ENCODE results near the gene PLA2G4A. TPM values are rescaled to one million over a fixed set of nuclear protein-coding genes. Genes with fewer than 3 reads are reported as not detected.

PLA2G4A gene
- total and polyA plus RNA-seq, 9 donors: 1.7 to 19.0 (median 9.0) TPM

DNA sequence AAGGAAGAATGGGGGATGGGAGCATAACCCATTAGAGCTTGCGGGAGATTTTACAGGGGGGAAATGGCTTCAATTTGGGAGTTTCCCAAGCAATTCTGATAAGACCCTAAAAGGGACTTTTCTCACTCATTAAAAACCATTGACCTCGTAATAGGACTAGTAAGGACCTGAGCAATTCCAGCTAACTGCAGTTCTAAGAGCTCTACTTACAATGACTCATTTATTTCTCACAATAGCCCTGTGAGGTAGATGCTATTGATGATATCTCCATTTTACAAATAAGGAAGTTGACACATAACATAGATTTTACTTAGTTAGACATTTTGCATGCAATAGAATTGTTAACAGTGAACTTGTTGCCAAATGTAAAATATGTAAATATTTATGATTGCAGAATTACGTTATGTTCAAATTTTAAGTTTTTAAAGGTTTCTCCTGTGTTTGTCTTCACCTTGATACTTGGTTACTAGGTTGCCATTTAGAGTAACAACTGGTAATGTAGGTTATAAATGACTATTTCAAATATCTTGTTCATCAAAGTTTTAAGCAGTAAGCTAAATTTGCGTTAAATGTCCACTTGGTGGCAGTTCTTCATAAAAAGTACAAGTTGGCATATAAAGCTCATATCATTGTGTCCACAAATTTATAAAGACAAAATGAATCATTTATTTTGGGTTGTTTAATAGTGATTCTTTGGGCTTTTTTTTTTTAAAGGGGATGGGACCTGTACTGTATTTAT, 182.0 kb downstream of the PLA2G4A start:
- Histone ChIP-seq H3K9me3 (no peaks in the 10 kb centered on the region), H3K36me3 (no peaks in the 10 kb centered on the region), H3K4me1 (ENCODE audit: insufficient read depth) (no peaks in the 10 kb centered on the region), H3K4me3 (no peak overlapping the region), H3K27me3 (no peaks in the 10 kb centered on the region), H3K27ac (no peak overlapping the region)
- WGBS, 3 donors: 53 to 70% (median 54%) methylated on average over 4 of the region's 4 CpGs
- intact Hi-C loops (cut with DNase I): no loop called here
- DNase-seq: no peak
- TF ChIP-seq, protein P1, sequence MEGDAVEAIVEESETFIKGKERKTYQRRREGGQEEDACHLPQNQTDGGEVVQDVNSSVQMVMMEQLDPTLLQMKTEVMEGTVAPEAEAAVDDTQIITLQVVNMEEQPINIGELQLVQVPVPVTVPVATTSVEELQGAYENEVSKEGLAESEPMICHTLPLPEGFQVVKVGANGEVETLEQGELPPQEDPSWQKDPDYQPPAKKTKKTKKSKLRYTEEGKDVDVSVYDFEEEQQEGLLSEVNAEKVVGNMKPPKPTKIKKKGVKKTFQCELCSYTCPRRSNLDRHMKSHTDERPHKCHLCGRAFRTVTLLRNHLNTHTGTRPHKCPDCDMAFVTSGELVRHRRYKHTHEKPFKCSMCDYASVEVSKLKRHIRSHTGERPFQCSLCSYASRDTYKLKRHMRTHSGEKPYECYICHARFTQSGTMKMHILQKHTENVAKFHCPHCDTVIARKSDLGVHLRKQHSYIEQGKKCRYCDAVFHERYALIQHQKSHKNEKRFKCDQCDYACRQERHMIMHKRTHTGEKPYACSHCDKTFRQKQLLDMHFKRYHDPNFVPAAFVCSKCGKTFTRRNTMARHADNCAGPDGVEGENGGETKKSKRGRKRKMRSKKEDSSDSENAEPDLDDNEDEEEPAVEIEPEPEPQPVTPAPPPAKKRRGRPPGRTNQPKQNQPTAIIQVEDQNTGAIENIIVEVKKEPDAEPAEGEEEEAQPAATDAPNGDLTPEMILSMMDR (IDR thresholded peaks at IDR 0.05): no peak
- TF ChIP-seq EP300 (IDR thresholded peaks at IDR 0.05) (no peak), POLR2A (IDR thresholded peaks at IDR 0.05) (no peak)

DNA sequence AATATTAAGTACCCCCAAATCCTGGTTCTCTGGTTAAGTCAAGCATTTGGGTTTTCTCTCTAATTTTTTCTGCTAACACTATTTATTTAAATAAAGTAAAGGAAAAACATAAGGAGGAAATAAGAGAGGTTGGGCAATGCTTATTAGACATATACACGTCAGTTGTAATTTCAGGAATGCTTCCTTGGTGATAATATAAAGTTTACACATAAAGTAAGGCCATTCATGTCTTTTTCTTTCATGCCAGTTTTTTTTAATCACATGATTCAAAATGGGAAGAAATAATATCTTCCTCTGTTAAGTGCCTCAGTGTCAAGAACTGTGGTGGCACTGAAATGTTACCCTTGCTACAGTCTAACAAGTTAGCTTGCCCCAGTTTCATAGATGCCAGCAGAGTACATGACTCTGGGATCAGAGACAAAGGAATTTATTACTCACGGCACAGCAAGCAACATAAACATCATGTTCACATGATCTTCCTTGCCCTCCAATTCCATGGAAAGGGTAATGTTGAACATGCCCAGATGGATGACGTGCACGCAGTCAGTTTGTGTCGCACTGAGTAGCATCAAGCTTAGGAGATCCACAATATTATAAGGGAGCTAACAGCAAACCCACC, 184.9 kb downstream of the PLA2G4A start:
- DNase-seq: no peak
- Histone ChIP-seq H3K27ac (no peak overlapping the region), H3K27me3 (no peaks in the 10 kb centered on the region), H3K36me3 (no peaks in the 10 kb centered on the region), H3K4me3 (no peak overlapping the region), H3K9me3 (no peaks in the 10 kb centered on the region), H3K4me1 (ENCODE audit: insufficient read depth) (no peaks in the 10 kb centered on the region)
- 83 to 86% (median 84%) methylated on average over 5 of the region's 5 CpGs for WGBS, 3 donors
- intact Hi-C loops (cut with DNase I): no loop called here
- TF ChIP-seq EP300 (IDR thresholded peaks at IDR 0.05): no peak
- TF ChIP-seq POLR2A (IDR thresholded peaks at IDR 0.05): no peak
- TF ChIP-seq, protein P1 (IDR thresholded peaks at IDR 0.05): no peak

DNA sequence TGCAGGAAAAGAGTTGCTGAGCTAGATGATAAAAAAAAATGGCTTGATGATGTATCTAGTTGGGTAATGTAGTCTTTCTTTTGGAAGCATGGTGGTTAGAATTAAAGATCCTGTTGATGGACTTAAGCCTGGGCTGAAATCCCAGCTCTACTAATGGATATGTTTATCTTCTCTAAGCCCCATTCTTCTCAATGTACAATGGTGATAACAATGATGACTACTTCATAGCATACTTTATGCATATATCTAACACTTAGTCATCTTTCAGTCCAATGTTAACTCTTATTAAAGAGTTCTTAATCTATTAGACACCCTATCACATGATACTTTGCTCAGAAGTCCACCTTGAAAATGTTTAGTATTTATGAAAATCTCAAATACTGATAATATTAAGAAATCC, 189.5 kb downstream of the PLA2G4A start:
- Histone ChIP-seq H3K4me3 (no peak overlapping the region), H3K27ac (no peak overlapping the region), H3K4me1 (ENCODE audit: insufficient read depth) (no peaks in the 10 kb centered on the region), H3K9me3 (no peaks in the 10 kb centered on the region), H3K36me3 (no peaks in the 10 kb centered on the region), H3K27me3 (no peaks in the 10 kb centered on the region)
- intact Hi-C loops (cut with DNase I): no loop called here
- DNase-seq: no peak
- TF ChIP-seq, protein P1 (IDR thresholded peaks at IDR 0.05): no peak
- TF ChIP-seq EP300 (IDR thresholded peaks at IDR 0.05) (no peak), POLR2A (IDR thresholded peaks at IDR 0.05) (no peak)

DNA sequence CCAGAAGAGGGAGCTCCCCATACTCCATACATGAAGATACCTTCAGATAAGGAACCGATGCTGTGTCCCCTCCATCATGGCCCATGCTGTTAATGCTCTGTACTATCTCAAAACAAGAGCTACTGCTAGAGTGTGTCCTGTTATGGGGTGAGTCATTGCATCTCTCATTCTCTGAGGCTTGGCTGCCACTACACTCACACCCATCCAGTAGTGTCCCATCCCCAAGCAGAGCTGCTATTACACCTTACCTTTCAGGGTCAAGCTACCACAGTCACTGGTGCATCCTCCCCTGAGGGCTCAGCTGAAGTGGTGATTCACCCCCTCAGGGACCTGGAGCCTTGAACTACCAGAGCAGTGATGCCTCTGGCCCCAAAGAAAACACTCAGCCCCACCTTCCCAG, 198.5 kb downstream of the PLA2G4A start:
- intact Hi-C loops (cut with DNase I): no loop called here
- no peaks in the 10 kb centered on the region for H3K27me3 ChIP-seq
- H3K36me3 ChIP-seq: no peaks in the 10 kb centered on the region
- 67 to 92% (median 91%) methylated on average over 1 of the region's 1 CpG for WGBS, 3 donors
- no peaks in the 10 kb centered on the region for H3K4me1 ChIP-seq (ENCODE audit: insufficient read depth)
- no peak overlapping the region for H3K27ac ChIP-seq
- no peak for DNase-seq
- H3K4me3 ChIP-seq: no peak overlapping the region
- no peaks in the 10 kb centered on the region for H3K9me3 ChIP-seq
- TF ChIP-seq, protein P1 (IDR thresholded peaks at IDR 0.05): no peak
- TF ChIP-seq EP300 (IDR thresholded peaks at IDR 0.05) (no peak), POLR2A (IDR thresholded peaks at IDR 0.05) (no peak)
